GM18909 (cell line): ENCODE results near the gene SORCS1.
"Not testable (repeated sequence)": the region's sequence is repeated elsewhere in the genome, so short reads cannot be mapped to it uniquely, and the experiment has no call there.

Experiments used
- ATAC-seq: cut with Tn5 transposase; IDR thresholded peaks from one replicate; pipeline ENCODE4 v1.9.1; 2021; ENCODE audit warnings: mild to moderate bottlenecking; ENCODE audit not compliant: unreplicated experiment, poor library complexity

SORCS1 gene

GRCh38 chr10:106956216-106956915 is 208.1 kb downstream of the SORCS1 start:
- no peak for ATAC-seq

- no peak for ATAC-seq
These were observed 209.4 kb downstream of the SORCS1 start for GRCh38 chr10:106955133-106955532.

- ATAC-seq, result no peak
These were observed 212.5 kb downstream of the SORCS1 start for GRCh38 chr10:106952033-106952432.

GRCh38 chr10:106949680-106950478 is 214.6 kb downstream of the SORCS1 start:
- ATAC-seq, result no peak

- ATAC-seq, result peak; percentile 50
These were observed 216.9 kb downstream of the SORCS1 start for GRCh38 chr10:106947643-106948042.

- ATAC-seq, result no peak
These were observed 222.4 kb downstream of the SORCS1 start for GRCh38 chr10:106942035-106942662.

- no peak for ATAC-seq
These were observed 223.0 kb downstream of the SORCS1 start for GRCh38 chr10:106941297-106942034.

- ATAC-seq, result no peak
These were observed 226.0 kb downstream of the SORCS1 start for GRCh38 chr10:106938513-106938912.

- ATAC-seq, result peak; percentile 67
These were observed 228.5 kb downstream of the SORCS1 start for GRCh38 chr10:106935978-106936451.

- ATAC-seq, result no peak
These were observed 232.7 kb downstream of the SORCS1 start for GRCh38 chr10:106931853-106932249.

- peak; percentile 76 for ATAC-seq
These were observed 233.2 kb downstream of the SORCS1 start for GRCh38 chr10:106931159-106931852.

- no peak for ATAC-seq
These were observed 233.8 kb downstream of the SORCS1 start for GRCh38 chr10:106930751-106931150.

- no peak for ATAC-seq
These were observed 235.1 kb downstream of the SORCS1 start for GRCh38 chr10:106929291-106929895.

GRCh38 chr10:106928151-106928550 is 236.4 kb downstream of the SORCS1 start:
- not testable (repeated sequence) for ATAC-seq

- ATAC-seq, result no peak
These were observed 239.3 kb downstream of the SORCS1 start for GRCh38 chr10:106925191-106925590.

- no peak for ATAC-seq
These were observed 244.0 kb downstream of the SORCS1 start for GRCh38 chr10:106920538-106920937.

- peak; percentile 82 for ATAC-seq
These were observed 244.6 kb downstream of the SORCS1 start for GRCh38 chr10:106919871-106920282.

GRCh38 chr10:106917452-106918055 is 247.0 kb downstream of the SORCS1 start:
- ATAC-seq, result no peak

GRCh38 chr10:106914016-106914415 is 250.5 kb downstream of the SORCS1 start:
- ATAC-seq, result no peak
